A673 (cell line): Measurements from ENCODE around the gene CTNNA3. TPM values are rescaled to one million over a fixed set of nuclear protein-coding genes. Genes with fewer than 3 reads are reported as not detected.

ENCODE experiments used
- BruUV-seq: library from RNA; stranded (reverse); fragments of 400-500 nt; replicated peaks from 2 replicates; lab custom pipeline; 2021; lab: Mats Ljungman, UMichigan
- CTCF ChIA-PET: fragments of 300-600 bp; sonication (Branson Sonifier 250); formaldehyde crosslinking; loops from one replicate; lab custom pipeline; 2022; ENCODE audit warnings: antibody characterized with exemption; lab: Charles Lee
- POLR2A ChIA-PET: fragments of 300-600 bp; sonication (Branson Sonifier 250); formaldehyde crosslinking; loops from one replicate; lab custom pipeline; 2022; ENCODE audit warnings: antibody characterized with exemption; ENCODE audit not compliant: low non-redundant PET; lab: Charles Lee
- DNase-seq: peaks from one replicate; pipeline ENCODE4 v3.0.0-alpha.2; 2015; ENCODE audit warnings: low spot score
- H3K27ac ChIP-seq: fragments of 200-600 bp; sonication (generic); 2 replicates; pipeline ENCODE4 v1.5.1; 2016; ENCODE audit warnings: mixed run types, low read depth, mild to moderate bottlenecking, mixed read lengths, antibody characterized with exemption, low read length; ENCODE audit not compliant: poor library complexity, severe bottlenecking
- H3K27me3 ChIP-seq: fragments of 200-600 bp; sonication (generic); replicated peaks from 2 replicates; pipeline ENCODE4 v1.6.1; 2017; ENCODE audit warnings: mixed run types, low read depth, mild to moderate bottlenecking, mixed read lengths, antibody characterized with exemption, low read length; ENCODE audit not compliant: insufficient read depth, poor library complexity
- H3K36me3 ChIP-seq: fragments of 200-600 bp; sonication (generic); 2 replicates; pipeline ENCODE4 v1.6.1; 2016; ENCODE audit warnings: mixed run types, mild to moderate bottlenecking, mixed read lengths, antibody characterized with exemption, low read length; ENCODE audit not compliant: insufficient read depth, poor library complexity, severe bottlenecking
- H3K4me1 ChIP-seq: fragments of 200-600 bp; sonication (generic); 2 replicates; pipeline ENCODE4 v1.6.1; 2017; ENCODE audit warnings: mixed run types, mild to moderate bottlenecking, mixed read lengths, antibody characterized with exemption, low read length; ENCODE audit not compliant: insufficient read depth, poor library complexity, severe bottlenecking
- H3K4me3 ChIP-seq: fragments of 200-600 bp; sonication (generic); 2 replicates; pipeline ENCODE4 v1.5.1; 2016; ENCODE audit warnings: low read depth, mixed run types, mild to moderate bottlenecking, mixed read lengths, low read length; ENCODE audit not compliant: poor library complexity, severe bottlenecking
- H3K9me3 ChIP-seq: fragments of 200-600 bp; sonication (generic); 2 replicates; pipeline ENCODE4 v1.6.1; 2016; ENCODE audit warnings: mixed run types, low read depth, mild to moderate bottlenecking, mixed read lengths, antibody characterized with exemption, low read length; ENCODE audit not compliant: poor library complexity, severe bottlenecking
- CTCF ChIP-seq: fragments of 300-800, 200-600 bp; sonication (generic); conservative IDR thresholded peaks from 2 replicates; pipeline ENCODE4 v1.5.1; 2017; ENCODE audit warnings: low read depth, mild to moderate bottlenecking, antibody characterized with exemption, low read length, moderate library complexity, mixed read lengths
- EZH2 ChIP-seq: fragments of 200-600 bp; sonication (generic); IDR thresholded peaks from 2 replicates; pipeline ENCODE4 v1.6.1; 2017; ENCODE audit warnings: borderline replicate concordance, low read depth, mild to moderate bottlenecking, mixed read lengths, antibody characterized with exemption, low read length; ENCODE audit not compliant: poor library complexity, severe bottlenecking
- intact Hi-C: fragments of 100-400 bp; cut with micrococcal nuclease; formaldehyde crosslinking; loops from one replicate; pipeline ENCODE4 v1.10.0; 2022; ENCODE audit not compliant: unreplicated experiment
- total RNA-seq: library from RNA; stranded (reverse); gene quantifications from 2 replicates; pipeline ENCODE4 v1.2.3, GENCODE V29; 2021

CTNNA3 gene
- total RNA-seq, 1 experiment from 2014 or later, result not detected

DNA sequence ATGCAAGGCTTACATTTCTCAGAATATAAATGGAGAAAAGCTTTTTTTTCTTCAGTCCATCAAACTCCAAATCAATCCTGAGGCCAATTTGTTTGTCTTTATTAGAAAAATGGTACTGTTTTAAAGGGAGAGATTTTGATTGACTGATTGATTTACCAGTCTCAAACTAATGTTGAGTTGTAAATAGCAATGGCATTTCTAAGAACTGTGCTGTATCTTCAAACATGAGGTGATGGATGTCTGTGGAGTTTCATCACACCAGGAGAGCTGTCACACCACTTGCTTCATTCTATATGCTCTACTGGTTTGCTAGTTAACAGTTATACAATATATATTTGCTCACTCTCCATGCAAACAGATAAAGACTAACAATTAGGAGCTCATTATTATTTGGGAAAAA lies 809.1 kb downstream of the CTNNA3 start:
- TF ChIP-seq CTCF (no peak), EZH2 (no peak)
- Histone ChIP-seq H3K27ac (no peak overlapping the region), H3K27me3 (no peaks in the 10 kb centered on the region), H3K36me3 (no peaks in the 10 kb centered on the region), H3K9me3 (no peaks in the 10 kb centered on the region), H3K4me1 (no peaks in the 10 kb centered on the region), H3K4me3 (no peak overlapping the region)
- CTCF ChIA-PET, result no interaction called here
- no peak for DNase-seq
- intact Hi-C loops, result no loop called here
- POLR2A ChIA-PET, result no interaction called here
- no TSS peak for BruUV-seq

- no TSS peak for BruUV-seq
- H3K4me1 ChIP-seq, result no peaks in the 10 kb centered on the region
- ChIA-PET POLR2A (no interaction called here), CTCF (no interaction called here)
- H3K36me3 ChIP-seq, result no peaks in the 10 kb centered on the region
- H3K27ac ChIP-seq, result no peak overlapping the region
- intact Hi-C loops, result no loop called here
- H3K9me3 ChIP-seq, result no peaks in the 10 kb centered on the region
- H3K27me3 ChIP-seq, result no peaks in the 10 kb centered on the region
- TF ChIP-seq CTCF, result no peak
- no peak for DNase-seq
- H3K4me3 ChIP-seq, result no peak overlapping the region
These were observed 813.7 kb downstream of the CTNNA3 start for GRCh38 chr10:66882271-66882670.

GRCh38 chr10:66881814-66882213 lies 814.2 kb downstream of the CTNNA3 start:
- no peak overlapping the region for H3K4me3 ChIP-seq
- no peaks in the 10 kb centered on the region for H3K36me3 ChIP-seq
- TF ChIP-seq CTCF, result no peak
- TF ChIP-seq EZH2, result no peak
- ChIA-PET CTCF (no interaction called here), POLR2A (no interaction called here)
- no peaks in the 10 kb centered on the region for H3K27me3 ChIP-seq
- no peaks in the 10 kb centered on the region for H3K4me1 ChIP-seq
- H3K27ac ChIP-seq, result no peak overlapping the region
- DNase-seq, result no peak
- H3K9me3 ChIP-seq, result no peaks in the 10 kb centered on the region
- intact Hi-C loops, result no loop called here
- BruUV-seq, result no TSS peak
